ENCODE data around the gene RTEL1.

DNA sequence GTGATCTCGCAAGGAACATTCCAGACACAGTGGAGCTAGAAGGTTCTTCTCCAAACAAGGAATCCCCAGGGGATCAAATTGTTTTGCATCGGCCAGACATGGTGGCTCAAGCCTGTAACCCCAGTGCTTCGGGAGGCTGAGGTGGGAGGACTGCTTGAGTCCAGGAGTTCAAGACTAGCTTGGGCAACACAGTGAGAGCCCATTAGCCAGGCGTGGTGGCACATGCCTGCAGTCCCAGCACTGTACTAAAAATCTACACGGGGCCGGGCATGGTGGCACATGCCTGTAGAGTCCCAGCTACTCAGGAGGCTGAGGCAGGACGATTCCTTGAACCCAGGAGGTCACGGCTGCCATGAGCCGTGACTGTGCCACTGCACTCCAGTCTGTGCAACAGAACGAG is 46.5 kb upstream of the RTEL1 start:
- TF ChIP-seq ZNF8 (CRISPR knock-in tag; IDR thresholded peaks at IDR 0.05) (no peak), ZFP30 (CRISPR knock-in tag; IDR thresholded peaks at IDR 0.05) (no peak), ESRRG (CRISPR knock-in tag; IDR thresholded peaks at IDR 0.05) (no peak), PPARA (CRISPR knock-in tag; IDR thresholded peaks at IDR 0.05; ENCODE audit: borderline replicate concordance) (no peak), ZFP3 (CRISPR knock-in tag; IDR thresholded peaks at IDR 0.05) (no peak), ZC3H10 (CRISPR knock-in tag; IDR thresholded peaks at IDR 0.05) (no peak), ISL1 (CRISPR knock-in tag; IDR thresholded peaks at IDR 0.05) (no peak), ARNTL (CRISPR knock-in tag; IDR thresholded peaks at IDR 0.05; ENCODE audit: borderline replicate concordance, low read depth) (no peak), RARB (CRISPR knock-in tag; IDR thresholded peaks at IDR 0.05) (no peak), SNAI2 (CRISPR knock-in tag; IDR thresholded peaks at IDR 0.05) (no peak), BACH2 (CRISPR knock-in tag; IDR thresholded peaks at IDR 0.05; ENCODE audit: borderline replicate concordance) (no peak)
- TF ChIP-seq, protein P1, sequence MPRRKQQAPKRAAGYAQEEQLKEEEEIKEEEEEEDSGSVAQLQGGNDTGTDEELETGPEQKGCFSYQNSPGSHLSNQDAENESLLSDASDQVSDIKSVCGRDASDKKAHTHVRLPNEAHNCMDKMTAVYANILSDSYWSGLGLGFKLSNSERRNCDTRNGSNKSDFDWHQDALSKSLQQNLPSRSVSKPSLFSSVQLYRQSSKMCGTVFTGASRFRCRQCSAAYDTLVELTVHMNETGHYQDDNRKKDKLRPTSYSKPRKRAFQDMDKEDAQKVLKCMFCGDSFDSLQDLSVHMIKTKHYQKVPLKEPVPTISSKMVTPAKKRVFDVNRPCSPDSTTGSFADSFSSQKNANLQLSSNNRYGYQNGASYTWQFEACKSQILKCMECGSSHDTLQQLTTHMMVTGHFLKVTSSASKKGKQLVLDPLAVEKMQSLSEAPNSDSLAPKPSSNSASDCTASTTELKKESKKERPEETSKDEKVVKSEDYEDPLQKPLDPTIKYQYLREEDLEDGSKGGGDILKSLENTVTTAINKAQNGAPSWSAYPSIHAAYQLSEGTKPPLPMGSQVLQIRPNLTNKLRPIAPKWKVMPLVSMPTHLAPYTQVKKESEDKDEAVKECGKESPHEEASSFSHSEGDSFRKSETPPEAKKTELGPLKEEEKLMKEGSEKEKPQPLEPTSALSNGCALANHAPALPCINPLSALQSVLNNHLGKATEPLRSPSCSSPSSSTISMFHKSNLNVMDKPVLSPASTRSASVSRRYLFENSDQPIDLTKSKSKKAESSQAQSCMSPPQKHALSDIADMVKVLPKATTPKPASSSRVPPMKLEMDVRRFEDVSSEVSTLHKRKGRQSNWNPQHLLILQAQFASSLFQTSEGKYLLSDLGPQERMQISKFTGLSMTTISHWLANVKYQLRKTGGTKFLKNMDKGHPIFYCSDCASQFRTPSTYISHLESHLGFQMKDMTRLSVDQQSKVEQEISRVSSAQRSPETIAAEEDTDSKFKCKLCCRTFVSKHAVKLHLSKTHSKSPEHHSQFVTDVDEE (CRISPR knock-in tag; IDR thresholded peaks at IDR 0.05) = no peak
- TF ChIP-seq, protein P2, sequence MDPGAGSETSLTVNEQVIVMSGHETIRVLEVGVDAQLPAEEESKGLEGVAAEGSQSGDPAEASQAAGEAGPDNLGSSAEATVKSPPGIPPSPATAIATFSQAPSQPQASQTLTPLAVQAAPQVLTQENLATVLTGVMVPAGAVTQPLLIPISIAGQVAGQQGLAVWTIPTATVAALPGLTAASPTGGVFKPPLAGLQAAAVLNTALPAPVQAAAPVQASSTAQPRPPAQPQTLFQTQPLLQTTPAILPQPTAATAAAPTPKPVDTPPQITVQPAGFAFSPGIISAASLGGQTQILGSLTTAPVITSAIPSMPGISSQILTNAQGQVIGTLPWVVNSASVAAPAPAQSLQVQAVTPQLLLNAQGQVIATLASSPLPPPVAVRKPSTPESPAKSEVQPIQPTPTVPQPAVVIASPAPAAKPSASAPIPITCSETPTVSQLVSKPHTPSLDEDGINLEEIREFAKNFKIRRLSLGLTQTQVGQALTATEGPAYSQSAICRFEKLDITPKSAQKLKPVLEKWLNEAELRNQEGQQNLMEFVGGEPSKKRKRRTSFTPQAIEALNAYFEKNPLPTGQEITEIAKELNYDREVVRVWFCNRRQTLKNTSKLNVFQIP (CRISPR knock-in tag; IDR thresholded peaks at IDR 0.05; ENCODE audit: borderline replicate concordance, low read depth) = no peak
- TF ChIP-seq, protein P3, sequence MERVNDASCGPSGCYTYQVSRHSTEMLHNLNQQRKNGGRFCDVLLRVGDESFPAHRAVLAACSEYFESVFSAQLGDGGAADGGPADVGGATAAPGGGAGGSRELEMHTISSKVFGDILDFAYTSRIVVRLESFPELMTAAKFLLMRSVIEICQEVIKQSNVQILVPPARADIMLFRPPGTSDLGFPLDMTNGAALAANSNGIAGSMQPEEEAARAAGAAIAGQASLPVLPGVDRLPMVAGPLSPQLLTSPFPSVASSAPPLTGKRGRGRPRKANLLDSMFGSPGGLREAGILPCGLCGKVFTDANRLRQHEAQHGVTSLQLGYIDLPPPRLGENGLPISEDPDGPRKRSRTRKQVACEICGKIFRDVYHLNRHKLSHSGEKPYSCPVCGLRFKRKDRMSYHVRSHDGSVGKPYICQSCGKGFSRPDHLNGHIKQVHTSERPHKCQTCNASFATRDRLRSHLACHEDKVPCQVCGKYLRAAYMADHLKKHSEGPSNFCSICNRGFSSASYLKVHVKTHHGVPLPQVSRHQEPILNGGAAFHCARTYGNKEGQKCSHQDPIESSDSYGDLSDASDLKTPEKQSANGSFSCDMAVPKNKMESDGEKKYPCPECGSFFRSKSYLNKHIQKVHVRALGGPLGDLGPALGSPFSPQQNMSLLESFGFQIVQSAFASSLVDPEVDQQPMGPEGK (CRISPR knock-in tag; IDR thresholded peaks at IDR 0.05; ENCODE audit: borderline replicate concordance) = no peak

Data from SK-N-SH treated with all-trans-retinoic acid at 6 μM for 48 hours (cell line).